LHCN-M2 (cell line): Measurements from ENCODE around the gene KCNK5. TPM values are rescaled to one million over a fixed set of nuclear protein-coding genes. Genes with fewer than 3 reads are reported as not detected.

Experiments
- DNase-seq: peaks from one replicate; pipeline ENCODE4 v3.0.0-alpha.2; 2012; ENCODE audit warnings: low read depth
- polyA plus RNA-seq: library from polyadenylated mRNA; unstranded; fragments of >200 nt; gene quantifications from one replicate; pipeline ENCODE4 v1.2.1, GENCODE V29; 2012; ENCODE audit warnings: missing spikeins
- total RNA-seq: library from RNA; depleted of rRNA; stranded (reverse); fragments of >200 nt; gene quantifications from 2 replicates; pipeline ENCODE4 v1.2.3, GENCODE V29; 2014; rRNA removed

Gene KCNK5, protein sequence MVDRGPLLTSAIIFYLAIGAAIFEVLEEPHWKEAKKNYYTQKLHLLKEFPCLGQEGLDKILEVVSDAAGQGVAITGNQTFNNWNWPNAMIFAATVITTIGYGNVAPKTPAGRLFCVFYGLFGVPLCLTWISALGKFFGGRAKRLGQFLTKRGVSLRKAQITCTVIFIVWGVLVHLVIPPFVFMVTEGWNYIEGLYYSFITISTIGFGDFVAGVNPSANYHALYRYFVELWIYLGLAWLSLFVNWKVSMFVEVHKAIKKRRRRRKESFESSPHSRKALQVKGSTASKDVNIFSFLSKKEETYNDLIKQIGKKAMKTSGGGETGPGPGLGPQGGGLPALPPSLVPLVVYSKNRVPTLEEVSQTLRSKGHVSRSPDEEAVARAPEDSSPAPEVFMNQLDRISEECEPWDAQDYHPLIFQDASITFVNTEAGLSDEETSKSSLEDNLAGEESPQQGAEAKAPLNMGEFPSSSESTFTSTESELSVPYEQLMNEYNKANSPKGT
- total RNA-seq = not detected in 2 replicates
- polyA plus RNA-seq = not detected

DNA sequence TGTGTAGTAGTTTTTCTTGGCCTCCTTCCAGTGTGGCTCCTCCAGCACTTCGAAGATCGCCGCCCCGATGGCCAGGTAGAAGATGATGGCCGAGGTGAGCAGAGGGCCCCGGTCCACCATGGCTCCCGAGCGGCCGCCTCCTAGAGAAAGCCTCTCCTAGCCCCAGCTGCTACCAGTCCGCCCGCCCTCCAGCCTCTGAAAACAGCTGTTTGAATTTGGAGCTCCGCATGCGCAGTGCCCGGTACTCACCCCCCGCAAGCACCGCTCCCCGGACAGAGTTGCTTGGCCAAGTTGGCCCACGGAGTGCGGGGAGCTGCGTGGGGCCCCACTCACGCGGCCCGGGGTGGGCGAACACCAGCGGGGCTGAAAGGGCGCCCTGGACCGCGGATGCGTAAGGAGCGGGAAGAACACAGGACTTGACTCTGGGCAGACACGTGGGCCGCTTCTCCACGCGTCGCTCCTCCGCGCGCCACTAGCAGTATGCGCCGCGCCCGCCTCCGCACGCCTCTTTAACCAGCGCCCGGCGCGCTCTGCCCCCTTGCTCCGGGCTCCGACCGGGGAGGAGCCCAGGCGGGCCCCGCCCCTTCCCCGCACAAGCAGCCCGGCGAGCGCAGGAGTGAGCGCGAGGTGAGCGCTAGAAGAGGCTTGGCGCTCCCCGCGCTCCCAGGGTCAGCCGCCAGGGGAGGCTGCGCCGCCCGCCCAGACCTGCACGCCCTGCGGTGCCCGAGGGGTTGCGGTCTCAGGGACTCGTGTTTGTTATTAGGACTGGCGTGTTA is at the start of gene KCNK5:
Gene KCNK5 (minus strand): TSS at position 484 of the 776 bp plus-strand sequence. CDS start 364 bp downstream, at position 120.
- no peak for DNase-seq

DNA sequence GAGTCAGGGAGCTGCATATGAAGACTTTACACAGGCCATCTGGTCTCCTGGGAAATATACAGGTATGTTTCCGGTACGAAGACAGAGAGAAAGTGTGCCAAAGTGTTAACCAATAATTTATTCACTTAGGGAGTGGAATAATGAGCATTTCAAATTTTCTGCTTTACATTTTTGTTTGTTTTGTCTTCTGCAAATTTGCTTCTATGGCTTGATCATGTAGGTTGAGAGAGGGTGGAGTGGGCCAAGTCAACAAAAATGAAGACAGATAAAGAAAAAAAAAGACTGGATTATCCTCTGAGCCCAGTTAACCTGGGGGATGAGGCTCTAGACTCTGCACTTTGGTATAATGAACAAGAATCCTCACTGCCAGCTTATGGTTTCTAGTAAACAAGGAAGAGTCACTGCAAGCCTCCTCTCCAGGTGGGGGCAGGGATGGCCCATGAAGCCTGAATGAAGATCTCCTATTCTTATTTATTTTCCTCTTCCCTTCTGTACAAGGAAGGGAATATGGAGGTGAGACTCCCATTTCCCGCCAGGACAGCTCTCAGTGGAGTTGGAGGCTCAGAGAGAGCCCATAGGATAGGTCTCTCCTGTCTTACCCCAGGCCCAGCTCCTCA is 47.2 kb upstream of the KCNK5 start:
- DNase-seq = no peak

DNA sequence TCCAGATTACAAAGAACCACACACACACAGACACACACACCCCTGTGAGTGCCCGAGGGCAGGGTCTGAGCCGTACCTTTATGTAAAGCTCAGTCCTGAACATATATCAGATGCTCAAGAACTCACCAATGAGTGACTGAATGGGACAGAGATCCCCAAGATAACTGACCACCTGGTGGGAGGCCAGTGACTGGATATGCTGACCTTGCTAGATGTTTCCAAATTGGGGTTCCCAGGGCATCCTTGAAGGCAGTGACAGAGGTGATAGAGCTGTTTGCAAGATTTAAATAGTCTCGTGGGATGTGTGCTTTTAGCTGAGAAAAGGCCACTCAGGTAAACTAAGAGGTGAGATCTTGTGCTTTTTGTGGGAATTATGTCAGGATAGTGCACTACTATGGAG is 45.6 kb upstream of the KCNK5 start:
- no peak for DNase-seq

DNA sequence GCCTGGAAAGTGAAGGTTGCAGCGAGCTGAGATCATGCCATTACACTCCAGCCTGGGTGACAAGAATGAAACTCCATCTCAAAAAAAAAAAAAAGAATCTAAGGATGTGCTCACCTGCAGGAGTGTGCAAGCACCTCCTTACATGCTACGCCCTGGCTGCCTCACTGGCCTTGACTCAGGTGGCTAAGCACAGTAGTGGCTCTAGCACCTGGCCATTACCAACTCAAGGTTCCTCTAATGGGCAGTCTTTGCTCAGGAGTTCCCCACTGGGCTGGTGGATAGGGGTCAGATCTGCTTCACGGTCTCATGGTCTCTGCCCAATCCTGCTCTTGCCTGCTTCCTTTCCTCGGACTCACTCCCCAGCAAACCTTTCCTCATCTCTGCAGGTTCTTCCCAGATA is 45.2 kb upstream of the KCNK5 start:
- no peak for DNase-seq

DNA sequence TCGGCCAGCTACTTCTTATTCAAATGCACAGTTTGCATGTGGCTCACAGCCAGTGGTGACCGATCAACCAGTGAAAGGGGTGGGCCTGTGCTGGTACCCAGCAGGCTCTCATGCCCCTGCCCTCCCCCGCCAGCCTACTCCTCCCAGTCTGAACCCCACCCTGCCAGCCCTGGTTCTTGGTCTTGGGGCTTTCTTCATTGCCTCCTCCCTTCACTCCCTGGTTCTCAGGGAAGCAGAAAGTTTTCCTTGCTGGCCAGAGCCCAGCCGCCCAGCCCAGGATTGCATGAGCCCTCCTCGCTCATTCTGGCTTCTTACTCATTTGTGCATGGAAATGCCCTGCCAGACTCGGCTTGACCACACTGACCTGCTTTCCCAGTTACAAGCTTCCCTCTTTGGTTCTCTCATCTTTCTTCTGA is 44.1 kb upstream of the KCNK5 start:
- DNase-seq = no peak

DNA sequence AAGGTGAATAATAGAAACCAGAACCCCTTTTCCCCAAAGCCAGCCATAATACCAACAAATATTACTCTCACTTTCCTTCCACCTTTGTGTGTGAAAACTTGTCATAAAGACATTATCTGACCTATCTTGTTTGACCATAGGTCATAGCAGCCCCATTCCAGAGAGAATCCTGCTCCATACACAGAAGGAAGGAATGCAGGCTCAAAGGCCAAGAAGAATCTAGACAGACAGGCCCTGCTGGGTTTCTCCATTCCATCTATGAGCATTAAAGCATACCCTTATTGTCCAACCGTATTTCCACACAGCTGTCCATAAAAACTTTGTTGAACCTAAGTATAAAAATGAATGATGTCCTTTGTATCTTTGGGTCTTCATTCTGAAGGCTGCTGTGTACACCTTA is 40.7 kb upstream of the KCNK5 start:
- no peak for DNase-seq

DNA sequence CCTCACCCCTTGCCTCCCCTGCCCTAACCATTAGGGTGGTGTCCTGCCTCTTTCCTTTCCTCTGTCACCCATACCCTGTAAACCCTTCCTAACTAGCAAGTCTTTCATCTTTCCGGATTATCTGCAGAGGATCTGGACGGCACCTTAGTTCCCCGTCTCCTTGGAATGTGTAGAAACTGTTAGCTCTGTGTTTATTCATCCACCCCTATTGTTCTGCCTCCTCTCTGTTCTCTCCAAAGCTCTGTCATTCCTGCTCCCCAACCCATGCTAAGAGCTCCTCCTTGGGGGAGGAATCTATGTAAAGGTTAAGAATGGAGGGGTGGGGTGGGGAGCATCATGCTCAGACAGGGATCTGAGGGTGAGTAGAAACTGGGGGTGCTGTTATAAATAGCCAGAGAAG is 39.4 kb upstream of the KCNK5 start:
- no peak for DNase-seq

DNA sequence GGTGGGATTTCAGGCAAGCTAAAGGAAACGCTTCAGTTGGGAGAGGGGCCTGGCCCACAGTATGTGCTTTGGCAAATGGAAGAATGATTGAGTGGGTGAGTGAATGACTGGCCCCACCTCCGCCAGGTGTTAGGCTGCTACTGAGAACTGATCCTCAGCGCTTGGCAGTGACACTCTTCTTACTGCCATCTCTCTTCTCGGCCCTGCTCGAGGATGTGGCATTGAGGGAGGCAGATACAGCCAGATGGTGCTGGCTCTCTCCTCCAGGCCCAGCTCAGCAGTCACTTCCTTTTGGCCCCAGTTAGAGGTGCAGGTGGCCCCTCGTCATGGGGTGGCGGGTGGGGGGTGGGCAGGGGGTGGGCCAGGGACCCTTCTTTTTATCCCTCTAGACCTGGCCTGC is 38.9 kb upstream of the KCNK5 start:
- no peak for DNase-seq

DNA sequence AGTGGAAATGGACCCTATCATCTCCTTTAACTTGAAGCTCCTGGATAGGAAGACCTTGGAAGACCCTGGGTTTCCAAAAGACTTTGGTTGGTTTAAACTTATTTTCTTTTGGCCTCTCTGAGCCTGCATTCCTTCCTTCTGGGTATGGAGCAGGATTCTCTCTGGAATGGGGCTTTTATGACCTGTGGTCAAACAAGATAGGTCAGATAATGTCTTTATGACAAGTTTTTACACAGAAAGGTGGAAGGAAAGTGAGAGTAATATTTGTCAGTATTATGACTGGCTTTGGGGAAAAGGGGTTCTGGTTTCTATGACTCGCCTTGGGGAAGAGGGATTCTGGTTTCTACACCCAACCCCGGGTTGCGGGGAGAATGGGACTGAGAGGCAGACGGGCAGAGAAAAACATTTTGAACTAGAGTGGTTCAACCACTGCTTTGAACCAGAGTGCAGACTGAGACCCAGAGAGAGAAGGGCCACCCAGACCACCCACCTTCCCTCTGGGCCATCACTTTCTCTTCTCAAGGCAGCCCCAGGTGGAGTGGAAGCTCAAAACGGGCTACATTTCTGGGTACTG is 37.6 kb upstream of the KCNK5 start:
- no peak for DNase-seq

DNA sequence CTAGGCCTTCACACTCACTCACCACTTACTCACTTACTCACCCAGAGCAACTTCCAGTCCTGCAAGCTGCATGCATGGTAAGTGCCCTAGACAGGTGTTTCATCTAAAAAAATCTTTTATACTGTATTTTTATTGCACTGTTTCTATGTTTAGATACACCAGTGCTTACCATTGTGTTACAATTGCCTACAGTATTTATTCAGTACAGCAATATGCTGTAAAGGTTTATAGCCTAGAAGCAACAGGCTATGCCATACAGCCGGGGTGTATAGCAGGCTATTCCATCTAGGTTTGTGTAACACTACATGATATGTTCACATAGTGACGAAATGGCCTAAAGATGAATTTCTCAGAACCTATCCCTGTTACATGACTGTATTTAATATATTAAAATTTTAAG is 37.1 kb upstream of the KCNK5 start:
- DNase-seq = no peak

DNA sequence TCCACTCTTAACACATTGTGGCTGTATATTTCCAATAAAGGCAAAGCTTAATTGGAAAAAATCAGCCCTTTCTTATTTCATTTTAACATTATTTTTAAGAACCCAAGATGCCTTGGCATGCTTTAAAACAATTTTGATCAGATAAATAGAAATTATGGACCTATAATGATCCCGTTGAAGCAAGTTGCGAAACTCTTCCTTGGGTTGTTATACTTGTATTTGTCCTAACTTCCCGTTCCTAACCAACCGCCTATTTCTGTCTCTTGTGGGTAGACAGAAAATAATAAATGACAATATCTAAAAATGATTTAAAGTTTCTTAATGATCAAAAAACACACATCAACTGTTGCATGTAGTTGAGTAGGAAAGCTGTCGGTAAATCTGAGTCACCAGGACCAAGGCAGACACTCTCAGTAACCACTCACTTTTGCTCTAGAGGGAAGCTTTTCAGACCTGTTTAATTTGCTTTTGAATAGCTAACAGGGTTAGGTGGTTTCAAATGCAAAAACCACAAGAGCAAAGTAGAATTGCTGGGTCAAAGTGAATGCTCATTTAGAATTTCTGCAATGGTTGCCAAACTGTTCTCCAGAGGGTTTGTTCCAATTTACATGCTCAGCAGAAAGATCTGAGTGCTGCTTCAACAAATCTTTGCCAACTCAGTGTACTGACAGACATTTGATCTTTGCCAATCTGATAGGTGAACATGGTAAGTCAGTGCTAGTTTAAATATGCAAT is 34.2 kb upstream of the KCNK5 start:
- no peak for DNase-seq

DNA sequence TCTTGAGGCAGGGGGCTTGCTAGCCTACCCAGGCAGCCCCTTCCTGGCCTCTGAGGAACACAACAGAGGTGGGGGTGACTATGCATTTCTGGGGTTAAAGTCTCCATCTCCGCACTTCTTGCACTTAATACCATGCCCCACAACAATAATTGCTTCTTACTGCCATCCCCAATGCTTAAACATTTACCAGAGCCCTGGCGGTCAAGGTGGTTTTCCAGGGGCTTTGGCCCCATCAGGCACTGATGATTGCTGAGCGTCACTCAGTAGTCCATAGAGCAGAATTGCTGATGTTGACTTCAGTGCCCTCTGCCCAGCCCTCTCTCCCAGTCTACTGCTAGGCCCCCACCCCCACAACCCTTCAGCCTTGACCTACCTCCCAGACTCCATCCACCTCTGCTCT is 32.5 kb upstream of the KCNK5 start:
- no peak for DNase-seq

DNA sequence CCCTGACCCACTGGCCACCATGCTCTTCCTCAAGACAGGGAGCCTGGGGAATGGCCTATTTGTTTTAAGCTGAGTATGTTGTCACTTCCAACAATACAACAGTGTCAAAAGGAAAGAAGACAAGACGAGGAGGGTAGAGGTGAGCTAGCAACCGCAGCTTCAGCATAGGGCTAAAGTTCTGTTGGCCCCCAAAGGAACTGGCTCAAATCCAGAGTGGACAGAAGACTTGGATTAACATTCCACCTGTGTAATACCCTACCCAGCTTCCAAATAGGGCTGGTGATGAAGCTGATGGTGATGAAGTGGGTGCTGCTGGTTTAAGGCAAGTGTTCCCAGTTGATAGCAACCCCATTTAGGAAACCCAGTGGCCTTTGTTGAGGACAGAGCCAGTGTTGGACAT is 31.7 kb upstream of the KCNK5 start:
- DNase-seq = no peak

DNA sequence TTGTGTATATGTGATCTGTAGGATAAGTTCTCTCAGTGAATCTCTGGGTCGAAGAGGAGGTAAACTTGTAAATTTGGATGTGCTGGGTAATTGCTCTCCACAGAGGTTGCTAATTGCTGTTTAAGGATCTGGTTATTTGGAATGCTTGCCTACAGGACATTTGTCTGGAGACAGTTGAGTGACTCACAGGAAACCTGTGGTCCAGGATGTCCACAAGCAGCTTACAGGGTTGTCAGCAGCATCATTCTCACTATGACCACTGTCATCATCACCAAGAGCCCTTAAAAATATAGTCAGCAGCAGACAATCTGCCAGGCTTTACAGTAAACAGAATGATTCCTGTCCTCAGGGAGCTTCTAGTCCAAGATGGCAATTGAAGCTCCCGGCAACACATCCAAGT is 31.2 kb upstream of the KCNK5 start:
- no peak for DNase-seq

DNA sequence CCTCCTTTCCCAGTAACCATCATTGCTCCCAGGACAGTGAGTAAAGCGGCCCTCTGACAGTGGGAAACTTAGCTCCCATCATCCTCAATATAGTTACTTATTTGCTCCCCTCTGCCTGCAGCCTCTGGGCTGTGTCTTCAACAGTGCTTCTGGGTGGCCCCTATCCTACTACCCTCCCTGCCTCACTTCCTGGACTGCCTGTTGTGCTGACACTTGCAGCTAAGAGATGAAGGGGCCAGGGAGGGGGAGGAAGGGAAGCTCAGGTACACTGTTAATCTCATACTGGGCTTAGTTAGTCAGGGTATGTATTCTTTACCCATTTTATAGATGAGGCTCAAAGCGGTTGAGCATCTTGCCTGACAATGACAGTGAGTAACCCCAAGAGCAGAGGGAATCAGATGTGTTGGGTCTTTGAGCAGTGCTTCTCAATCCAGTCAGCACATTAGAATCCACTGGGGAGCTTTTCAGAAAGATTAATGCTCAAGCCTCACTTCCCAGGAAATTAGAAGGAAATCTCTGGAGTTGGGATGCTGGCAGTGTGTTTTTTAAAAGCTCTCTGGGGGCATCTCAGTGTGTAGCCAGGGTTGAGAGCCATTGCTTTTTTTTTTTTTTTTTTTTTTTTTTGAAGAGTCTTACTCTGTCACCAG is 27.1 kb upstream of the KCNK5 start:
- DNase-seq = no peak

DNA sequence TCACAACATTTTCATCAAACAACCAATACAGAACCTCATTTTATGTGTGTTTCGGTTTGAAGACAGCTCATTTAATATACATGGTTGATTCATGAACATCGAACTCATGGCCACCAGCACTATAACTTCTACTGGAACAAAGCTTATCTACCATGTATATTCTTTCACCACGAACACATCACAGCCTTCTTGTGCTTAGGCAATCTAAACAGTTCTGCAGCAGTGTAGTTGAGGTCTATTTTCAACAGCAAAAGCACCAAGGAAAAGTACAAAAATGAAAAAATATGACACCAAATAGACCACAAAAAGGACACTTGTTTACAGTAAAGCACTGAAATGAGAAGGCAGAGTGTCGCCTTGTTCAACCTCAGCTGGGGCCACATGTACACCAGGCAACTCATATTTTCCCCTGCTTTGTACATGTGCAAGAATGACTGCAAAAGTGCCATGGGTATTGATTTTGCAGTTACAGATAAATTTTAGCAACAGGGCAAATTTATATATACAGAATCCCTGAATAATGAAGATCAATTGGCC is 25.8 kb upstream of the KCNK5 start:
- no peak for DNase-seq

DNA sequence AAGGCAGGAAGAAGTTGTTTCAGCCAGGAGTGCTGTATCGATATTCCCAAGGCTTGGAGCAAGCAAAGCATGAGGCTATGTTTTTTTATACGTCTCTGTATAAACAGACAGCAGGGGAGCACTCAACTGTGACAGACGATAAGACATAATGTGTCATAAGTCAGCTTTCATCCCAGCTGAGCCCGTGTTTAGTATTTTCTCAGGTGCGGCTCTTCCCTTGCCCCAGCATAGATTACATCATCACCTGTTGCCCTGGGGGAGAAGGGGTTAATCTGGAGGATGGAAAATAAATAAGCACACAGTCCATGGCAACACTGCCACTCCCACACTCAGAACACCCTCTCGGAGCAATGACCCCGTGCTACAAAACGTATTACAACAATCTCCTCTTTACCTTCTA is 22.1 kb upstream of the KCNK5 start:
- DNase-seq = no peak

DNA sequence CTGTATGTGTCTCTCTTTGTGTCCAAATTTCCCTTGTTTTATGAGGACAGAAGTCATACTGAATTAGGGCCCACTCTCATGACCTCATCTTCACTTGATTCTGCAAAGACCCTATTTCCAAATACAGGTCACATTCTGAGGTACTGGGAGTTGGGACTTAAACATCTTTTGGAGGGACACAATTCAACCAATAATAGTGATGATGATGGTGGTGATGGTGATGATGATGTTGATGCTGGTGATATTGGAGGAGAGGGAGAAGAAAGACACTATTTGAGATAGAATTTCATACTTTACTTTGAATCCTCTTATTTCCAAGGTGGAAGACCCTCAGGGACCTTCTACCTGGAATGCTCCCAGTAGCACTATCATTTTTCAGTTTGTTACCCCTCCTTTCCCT is 21.2 kb upstream of the KCNK5 start:
- DNase-seq = no peak

DNA sequence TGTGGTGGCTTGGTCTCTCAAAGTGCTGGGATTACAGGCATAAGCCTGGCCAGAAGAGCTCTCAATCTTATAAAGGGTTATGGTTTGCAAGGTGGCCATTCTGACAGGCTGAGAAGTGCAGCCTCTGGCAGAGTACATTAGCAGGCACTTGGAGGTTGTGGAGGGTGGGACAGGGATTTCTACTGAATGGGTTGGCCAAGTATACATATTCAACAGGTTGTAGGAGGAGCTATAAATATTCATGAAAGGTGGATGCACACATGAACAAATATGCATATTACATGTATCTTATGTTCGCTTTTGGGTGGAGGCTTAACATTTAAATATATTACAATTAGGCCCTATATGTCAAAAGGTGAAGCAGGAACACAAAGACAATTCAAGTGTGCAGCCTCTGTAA is 20.0 kb upstream of the KCNK5 start:
- no peak for DNase-seq

DNA sequence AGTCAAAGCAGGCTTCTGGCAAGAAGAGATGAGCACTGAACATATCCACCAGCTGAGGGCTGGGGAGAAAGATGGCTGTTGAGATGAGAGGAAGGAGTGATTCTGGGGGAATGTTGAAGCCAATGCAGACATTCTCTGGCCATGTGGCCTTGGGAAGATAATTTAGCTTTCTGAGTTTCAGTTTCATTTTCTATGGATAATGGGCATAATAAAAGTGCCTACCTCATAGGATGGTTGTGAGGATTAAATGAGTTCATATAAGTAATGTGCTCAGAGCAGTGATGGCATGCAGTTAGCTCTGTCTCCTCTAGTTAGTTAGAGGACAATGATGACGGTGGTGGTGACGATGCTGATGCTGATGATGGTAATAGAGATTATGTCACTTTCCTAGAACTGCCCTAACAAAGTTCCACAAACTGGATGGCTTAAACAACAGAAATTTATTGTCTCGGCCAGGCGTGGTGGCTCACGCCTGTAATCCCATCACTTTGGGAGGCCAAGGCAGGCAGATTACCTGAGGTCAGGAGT is 18.5 kb upstream of the KCNK5 start:
- DNase-seq = no peak
